ENCODE measurements around the gene COL4A1. TPM values are rescaled to one million over a fixed set of nuclear protein-coding genes. Genes with fewer than 3 reads are reported as not detected.

Gene COL4A1
- total RNA-seq, 2 donors from 2014 or later, result 140 to 201 TPM

DNA sequence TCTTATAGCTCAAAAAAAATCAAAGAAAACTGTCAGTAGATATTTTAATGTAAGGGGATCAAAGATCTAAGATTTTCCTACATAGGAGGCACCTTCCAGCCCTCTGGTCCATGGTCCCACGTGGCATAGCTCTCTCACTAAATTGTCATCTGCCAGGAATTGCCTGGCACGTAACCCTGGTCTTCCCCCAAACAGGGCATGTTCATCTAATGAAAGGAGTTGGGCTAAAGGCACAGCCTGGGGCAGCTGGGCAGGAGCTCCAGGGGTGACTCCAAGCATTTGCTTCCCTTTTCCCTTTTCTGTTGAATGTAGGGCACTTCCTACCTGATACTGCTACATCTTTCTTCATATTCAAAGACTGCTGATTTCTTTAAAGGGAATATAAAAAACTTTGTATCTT is 148.7 kb downstream of the COL4A1 start:
- peak; percentile 52 for DNase-seq (ENCODE audit: low spot score)
- TF ChIP-seq, protein P1, sequence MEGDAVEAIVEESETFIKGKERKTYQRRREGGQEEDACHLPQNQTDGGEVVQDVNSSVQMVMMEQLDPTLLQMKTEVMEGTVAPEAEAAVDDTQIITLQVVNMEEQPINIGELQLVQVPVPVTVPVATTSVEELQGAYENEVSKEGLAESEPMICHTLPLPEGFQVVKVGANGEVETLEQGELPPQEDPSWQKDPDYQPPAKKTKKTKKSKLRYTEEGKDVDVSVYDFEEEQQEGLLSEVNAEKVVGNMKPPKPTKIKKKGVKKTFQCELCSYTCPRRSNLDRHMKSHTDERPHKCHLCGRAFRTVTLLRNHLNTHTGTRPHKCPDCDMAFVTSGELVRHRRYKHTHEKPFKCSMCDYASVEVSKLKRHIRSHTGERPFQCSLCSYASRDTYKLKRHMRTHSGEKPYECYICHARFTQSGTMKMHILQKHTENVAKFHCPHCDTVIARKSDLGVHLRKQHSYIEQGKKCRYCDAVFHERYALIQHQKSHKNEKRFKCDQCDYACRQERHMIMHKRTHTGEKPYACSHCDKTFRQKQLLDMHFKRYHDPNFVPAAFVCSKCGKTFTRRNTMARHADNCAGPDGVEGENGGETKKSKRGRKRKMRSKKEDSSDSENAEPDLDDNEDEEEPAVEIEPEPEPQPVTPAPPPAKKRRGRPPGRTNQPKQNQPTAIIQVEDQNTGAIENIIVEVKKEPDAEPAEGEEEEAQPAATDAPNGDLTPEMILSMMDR (IDR thresholded peaks at IDR 0.05), result no peak
- Histone ChIP-seq H3K4me1 (no peaks in the 10 kb centered on the region), H3K4me3 (no peak overlapping the region), H3K27ac (peak overlapping the region in 1 of 2 donors; percentile 18), H3K27me3 (no peaks in the 10 kb centered on the region), H3K36me3 (peaks cover 97% of the 10 kb centered on the region), H3K9me3 (no peaks in the 10 kb centered on the region)

GRCh38 chr13:110157718-110158117 is 149.2 kb downstream of the COL4A1 start:
- Histone ChIP-seq H3K27ac (peak overlapping the region in 1 of 2 donors; percentile 18), H3K27me3 (no peaks in the 10 kb centered on the region), H3K9me3 (no peaks in the 10 kb centered on the region), H3K4me3 (no peak overlapping the region), H3K36me3 (peaks cover 97% of the 10 kb centered on the region), H3K4me1 (no peaks in the 10 kb centered on the region)
- peak; percentile 5 for DNase-seq (ENCODE audit: low spot score)
- TF ChIP-seq, protein P1 (IDR thresholded peaks at IDR 0.05), result no peak

DNA sequence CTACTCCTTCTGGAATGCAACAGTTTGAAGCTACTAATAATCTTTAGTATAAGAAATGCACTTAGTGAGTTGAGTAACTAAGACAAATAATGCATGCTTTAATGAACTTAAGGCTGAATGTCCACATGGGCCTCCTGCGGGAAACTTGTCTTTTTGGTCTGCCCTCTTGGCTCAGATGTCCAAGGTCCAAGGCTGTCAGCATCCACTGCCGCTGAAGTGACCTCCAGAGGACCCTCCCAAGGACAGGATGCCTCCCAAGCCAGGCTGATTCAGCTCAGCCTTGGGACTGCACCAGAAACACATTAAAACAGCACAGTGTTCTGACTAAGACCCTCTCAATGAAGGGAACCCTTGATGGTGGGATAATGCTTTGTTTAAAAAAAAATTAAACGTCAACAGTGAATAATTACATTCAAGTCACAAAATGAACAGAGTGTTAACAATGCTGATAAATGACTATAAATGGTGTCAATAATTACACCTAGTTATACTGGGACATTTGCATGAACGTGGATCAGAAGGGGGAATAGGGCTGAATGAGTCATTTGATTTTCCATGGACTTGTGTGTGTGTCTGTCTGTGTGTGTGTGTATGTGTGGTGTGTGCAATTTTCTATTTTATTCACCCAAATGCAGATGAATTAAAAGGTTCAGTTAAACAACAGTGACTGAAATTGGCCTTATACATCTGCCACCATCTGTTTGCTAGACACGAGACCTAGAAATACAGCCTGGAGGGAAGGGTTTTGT is 150.5 kb downstream of the COL4A1 start:
- peak; percentile 52 for DNase-seq (ENCODE audit: low spot score)

GRCh38 chr13:110155072-110155471 is 151.9 kb downstream of the COL4A1 start:
- Histone ChIP-seq H3K27ac (no peak overlapping the region), H3K4me1 (no peaks in the 10 kb centered on the region), H3K27me3 (no peaks in the 10 kb centered on the region), H3K9me3 (no peaks in the 10 kb centered on the region), H3K36me3 (peaks cover 99% of the 10 kb centered on the region), H3K4me3 (no peak overlapping the region)
- DNase-seq (ENCODE audit: low spot score), result peak; percentile 52
- TF ChIP-seq, protein P1 (IDR thresholded peaks at IDR 0.05), result no peak

More for the DNA sequence above, 150.5 kb downstream of the COL4A1 start:
- H3K36me3 ChIP-seq, result peaks cover 97% of the 10 kb centered on the region
- no peaks in the 10 kb centered on the region for H3K9me3 ChIP-seq
- TF ChIP-seq, protein P1 (IDR thresholded peaks at IDR 0.05), result no peak
- no peaks in the 10 kb centered on the region for H3K27me3 ChIP-seq
- no peak overlapping the region for H3K4me3 ChIP-seq
- H3K27ac ChIP-seq, result no peak overlapping the region
- no peaks in the 10 kb centered on the region for H3K4me1 ChIP-seq

- DNase-seq (ENCODE audit: low spot score), result peak; percentile 26
- Histone ChIP-seq H3K27me3 (no peaks in the 10 kb centered on the region), H3K4me3 (no peak overlapping the region), H3K4me1 (no peaks in the 10 kb centered on the region), H3K9me3 (no peaks in the 10 kb centered on the region), H3K36me3 (peaks cover 100% of the 10 kb centered on the region), H3K27ac (no peak overlapping the region)
- TF ChIP-seq, protein P1 (IDR thresholded peaks at IDR 0.05), result no peak
Observed at GRCh38 chr13:110154410-110154933, 152.5 kb downstream of the COL4A1 start.

Measured in right atrium auricular region (tissue), 2 donors.